K562 (cell line): ENCODE data around the gene IARS2. TPM values are rescaled to one million over a fixed set of nuclear protein-coding genes. Genes with fewer than 3 reads are reported as not detected.

ENCODE experiments used
- ATAC-seq: fragments of 200-7000 bp; cut with Tn5 transposase; 3 replicates; pipeline ENCODE4 v1.9.1; 2020; ENCODE audit warnings: moderate library complexity
- BruUV-seq: library from RNA; stranded (reverse); fragments of 400-500 nt; replicated peaks from 2 replicates; lab custom pipeline; 2021; lab: Mats Ljungman, UMichigan
- CTCF ChIA-PET: fragments of 300-600 bp; formaldehyde crosslinking; extraction: SDS; loops from one replicate; lab custom pipeline; 2021; ENCODE audit warnings: low intra/inter-chr PET ratio; lab: Yijun Ruan, JAX
- POLR2A ChIA-PET: fragments of 300-600, 350-650 bp; sonication (Branson Sonifier 250); formaldehyde crosslinking; extraction: SDS; loops from one replicate; lab custom pipeline; 2021; ENCODE audit warnings: antibody characterized with exemption, inconsistent platforms; lab: Yijun Ruan, JAX
- DNase-seq, 4 experiments: peaks; one replicate each; pipeline versions ENCODE4 v3.0.0 to v3.0.0-alpha.2; 2011 to 2018; ENCODE audit warnings: low spot score in 3 of 4, mixed read lengths in 3 of 4; ENCODE audit errors: extremely low read depth in 1 of 4
- FAIRE-seq: peaks from 2 replicates; lab custom pipeline; 2011; peaks lifted over from hg19 to GRCh38; lab: Jason Lieb, UNC
- H2AFZ ChIP-seq: 2 replicates; pipeline ENCODE4 v1.6.0; 2011; ENCODE audit warnings: low read depth, low read length, control low read depth, inconsistent platforms
- H3K27ac ChIP-seq: fragments of 200-600 bp; 3 replicates; pipeline ENCODE4 v1.8.0; 2011; ENCODE audit warnings: low read depth, mild to moderate bottlenecking, control low read depth, inconsistent platforms, low read length, moderate library complexity, mixed read lengths; ENCODE audit errors: extremely low read depth
- H3K27me3 ChIP-seq, 2 experiments: fragments of 300-600 bp in 1 of 2; 2 replicates in 1 of 2; 3 replicates in 1 of 2; pipeline versions ENCODE4 v1.6.0 to v1.8.0; 2011; ENCODE audit warnings: inconsistent platforms in 2 of 2, low read length in 2 of 2, mild to moderate bottlenecking in 1 of 2, mixed read lengths in 1 of 2, moderate library complexity in 1 of 2; ENCODE audit not compliant: control insufficient read depth in 2 of 2, insufficient read depth in 2 of 2
- H3K36me3 ChIP-seq: fragments of 300-600 bp; 3 replicates; pipeline ENCODE4 v1.8.0; 2011; ENCODE audit warnings: mild to moderate bottlenecking, low read length, inconsistent platforms; ENCODE audit not compliant: control insufficient read depth, insufficient read depth
- H3K4me1 ChIP-seq, 2 experiments: fragments of 200-600 bp in 1 of 2; replicated peaks in 1 of 2; 2 replicates in 1 of 2; 3 replicates in 1 of 2; pipeline versions ENCODE4 v1.5.1 to v1.8.0; 2011; ENCODE audit warnings: inconsistent platforms in 2 of 2, low read length in 2 of 2, mild to moderate bottlenecking in 1 of 2, mixed read lengths in 1 of 2, moderate library complexity in 1 of 2; ENCODE audit not compliant: control insufficient read depth in 2 of 2, insufficient read depth in 2 of 2
- H3K4me2 ChIP-seq: 2 replicates; pipeline ENCODE4 v1.6.1; 2011; ENCODE audit warnings: low read length, control low read depth, inconsistent platforms, mixed read lengths; ENCODE audit not compliant: insufficient read depth
- H3K4me3 ChIP-seq: fragments of 200-600 bp; sonication (generic), shearing (Covaris generic); 2 replicates; pipeline ENCODE4 v1.5.1; 2016; ENCODE audit warnings: control low read depth, inconsistent platforms
- H3K79me2 ChIP-seq: fragments of 200-600 bp; 3 replicates; pipeline ENCODE4 v1.8.0; 2011; ENCODE audit warnings: low read length, inconsistent platforms; ENCODE audit not compliant: control insufficient read depth, insufficient read depth
- H3K9ac ChIP-seq, 2 experiments: 2 replicates each; pipeline versions ENCODE4 v1.6.0 to v1.6.1; 2011; ENCODE audit warnings: low read depth in 2 of 2, low read length in 2 of 2, control low read depth in 1 of 2, inconsistent platforms in 1 of 2, mild to moderate bottlenecking in 1 of 2, mixed read lengths in 1 of 2; ENCODE audit not compliant: insufficient read depth in 1 of 2
- H3K9me1 ChIP-seq: one replicate; pipeline ENCODE4 v1.6.0; 2011; ENCODE audit warnings: inconsistent platforms, mild to moderate bottlenecking, low read length, moderate library complexity; ENCODE audit not compliant: control insufficient read depth, insufficient read depth
- H3K9me3 ChIP-seq: replicated peaks from 2 replicates; pipeline ENCODE4 v1.5.1; 2011; ENCODE audit warnings: low read depth, low read length, inconsistent platforms; ENCODE audit not compliant: control insufficient read depth, insufficient read depth
- H4K20me1 ChIP-seq: replicated peaks from 2 replicates; pipeline ENCODE4 v1.6.1; 2011; ENCODE audit warnings: low read length, inconsistent platforms, mixed read lengths; ENCODE audit not compliant: control insufficient read depth, insufficient read depth
- CBFB ChIP-seq: sonication (generic); formaldehyde crosslinking; IDR thresholded peaks from 2 replicates; pipeline ENCODE4 v1.4.0; 2020; ENCODE audit warnings: mild to moderate bottlenecking, missing genetic modification reagents
- KDM5B ChIP-seq: fragments of 200-600 bp; sonication (generic); IDR thresholded peaks from 2 replicates; pipeline ENCODE4 v1.6.1; 2012; ENCODE audit warnings: low read depth, mild to moderate bottlenecking, moderate library complexity, low read length, control low read depth, inconsistent platforms; ENCODE audit not compliant: insufficient replicate concordance
- NFE2 ChIP-seq: IDR thresholded peaks from 2 replicates; pipeline ENCODE4 v1.6.1; 2014; ENCODE audit warnings: antibody characterized with exemption, low read depth
- NFIX ChIP-seq: fragments of 250-450 bp; sonication (Bioruptor Pico); IDR thresholded peaks from 2 replicates; pipeline ENCODE4 v1.4.0; 2020; ENCODE audit warnings: low read depth, mild to moderate bottlenecking, moderate library complexity
- POLR2B ChIP-seq: fragments of 450-650 bp; IDR thresholded peaks from 2 replicates; pipeline ENCODE4 v1.6.1; 2018; ENCODE audit warnings: low read depth; ENCODE audit not compliant: partially characterized antibody
- ZNF41 ChIP-seq: fragments of 250-450 bp; sonication (Bioruptor Pico); conservative IDR thresholded peaks from 2 replicates; pipeline ENCODE4 v1.4.0; 2020; ENCODE audit warnings: mild to moderate bottlenecking
- ZNF445 ChIP-seq: fragments of 250-450 bp; sonication (Bioruptor Pico); IDR thresholded peaks from 2 replicates; pipeline ENCODE4 v1.4.0; 2020; ENCODE audit warnings: low read depth, mild to moderate bottlenecking, moderate library complexity
- whole genome bisulfite sequencing: fragments of 100-300 bp; shearing (Covaris generic); methylation state at CpG from one replicate; pipeline ENCODE4 v1.1.6; 2016; ENCODE audit warnings: low coverage, mixed read lengths; ENCODE audit not compliant: insufficient coverage; ENCODE audit errors: missing lambda C conversion rate; 5-methylcytosine and 5-hydroxymethylcytosine counted together
- in situ Hi-C: fragments of 300-500 bp; cut with MboI; formaldehyde crosslinking; loops from 4 replicates; pipeline ENCODE4 v1.15.0; 2018; ENCODE audit warnings: inconsistent platforms, mixed read lengths
- intact Hi-C: fragments of 100-400 bp; cut with micrococcal nuclease; formaldehyde crosslinking; loops from 2 replicates; pipeline ENCODE4 v1.14.2; 2022
- polyA plus RNA-seq, 8 experiments: library from polyadenylated mRNA; depleted of rRNA in 4 of 8; stranded (reverse) in 5 of 8; unstranded in 3 of 8; fragments of >200 nt; fragmentation: Nextera tagmentation in 2 of 8; fragmentation: Illumina TruSeq in 1 of 8; extraction: Ambion mirVana in 2 of 8; extraction: Trizol in 1 of 8; gene quantifications; 2 replicates each; pipeline versions ENCODE4 v1.2.1 to v1.2.3, GENCODE V29; 2011 to 2014; ENCODE audit warnings: inconsistent platforms in 1 of 8, missing spikeins in 1 of 8
- total RNA-seq, 7 experiments: library from RNA; depleted of rRNA in 6 of 7; stranded (reverse); fragments of >200 nt in 6 of 7; fragmentation: Illumina TruSeq in 2 of 7; extraction: Trizol in 2 of 7; gene quantifications; 2 replicates each; pipeline versions ENCODE4 v1.2.1 to v1.2.3, GENCODE V29; 2011 to 2021; ENCODE audit warnings: low replicate concordance in 1 of 7
- TF ChIP-seq, protein P1 (sequence below): fragments of 450-650 bp; IDR thresholded peaks from 2 replicates; pipeline ENCODE4 v1.6.1; 2016; ENCODE audit warnings: missing biosample characterization, missing genetic modification characterization
- TF ChIP-seq, protein P2 (sequence below): fragments of 450-650 bp; formaldehyde crosslinking; IDR thresholded peaks from 2 replicates; pipeline ENCODE4 v1.4.0; 2020; ENCODE audit warnings: mild to moderate bottlenecking, moderate library complexity

The IARS2 gene
- total and polyA plus RNA-seq, 9 of the 15 experiments (the other 6 are each of a cell fraction or from before 2014, with no cell fraction given), result 39.6 to 127 (median 93.8) TPM

GRCh38 chr1:220144051-220144450 is 50.1 kb downstream of the IARS2 start:
- POLR2A ChIA-PET, result interaction anchor here (0.6 to 1.5 kb wide), 5 partner anchors 10 to 366 kb away, joined by 3 to 5 read pairs (median 4); no protein-coding TSS in a partner anchor
- Histone ChIP-seq H2AFZ (no peak overlapping the region), H3K9me3 (no peaks in the 10 kb centered on the region), H3K36me3 (peaks cover 80% of the 10 kb centered on the region), H3K9me1 (no peaks in the 10 kb centered on the region), H3K4me2 (no peak overlapping the region), H3K79me2 (no peaks in the 10 kb centered on the region), H3K4me1 (no peaks in the 10 kb centered on the region), H4K20me1 (no peaks in the 10 kb centered on the region), H3K4me3 (no peak overlapping the region), H3K27ac (no peak overlapping the region), H3K27me3 (no peaks in the 10 kb centered on the region), H3K9ac (no peak overlapping the region)
- no peak for DNase-seq
- 90% methylated on average over 5 of the region's 5 CpGs for WGBS
- CTCF ChIA-PET, result no interaction called here
- no peak for FAIRE-seq
- no peak for TF ChIP-seq ZNF445 (CRISPR knock-in tag)
- TF ChIP-seq ZNF41 (CRISPR knock-in tag), result no peak
- no peak for TF ChIP-seq NFE2
- BruUV-seq, result no TSS peak
- intact Hi-C loops (no loop called here), in situ Hi-C loops (no loop called here)
- ATAC-seq, result no peak

DNA sequence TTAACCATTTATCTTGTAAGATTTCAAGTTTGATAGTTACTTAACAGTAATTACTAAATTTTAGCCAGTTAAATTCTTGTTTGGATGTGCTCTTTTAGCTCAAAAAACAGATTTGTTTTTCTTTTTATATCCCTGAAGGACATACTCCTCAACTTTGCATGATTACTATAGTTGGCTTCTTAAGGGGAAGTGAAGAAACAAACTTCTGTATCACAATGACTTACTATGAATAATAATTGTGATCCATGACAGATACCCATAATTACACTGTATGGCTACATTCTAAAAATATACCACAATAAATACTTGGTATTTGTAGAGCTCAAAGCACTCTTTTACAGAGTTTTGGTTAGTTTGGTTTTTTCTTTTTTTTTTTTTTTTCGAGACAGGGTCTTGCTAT is 55.8 kb downstream of the IARS2 start:
- in situ Hi-C loops (no loop called here), intact Hi-C loops (no loop called here)
- no peak for FAIRE-seq
- Histone ChIP-seq H3K36me3 (peaks cover 83% of the 10 kb centered on the region), H2AFZ (no peak overlapping the region), H3K4me3 (no peak overlapping the region), H3K9me1 (no peaks in the 10 kb centered on the region), H3K79me2 (no peaks in the 10 kb centered on the region), H3K9me3 (no peaks in the 10 kb centered on the region), H3K4me2 (no peak overlapping the region), H3K27me3 (no peaks in the 10 kb centered on the region), H3K27ac (no peak overlapping the region), H3K4me1 (no peaks in the 10 kb centered on the region), H4K20me1 (no peaks in the 10 kb centered on the region), H3K9ac (no peak overlapping the region)
- CTCF ChIA-PET, result no interaction called here
- no peak for DNase-seq
- POLR2A ChIA-PET, result interaction anchor here (1.0 kb wide), 2 partner anchors 10 to 24 kb away, joined by 3 read pairs; no protein-coding TSS in a partner anchor
- WGBS, result no CpG with 5 or more reads among the region's 1 CpG
- no peak for ATAC-seq
- no TSS peak for BruUV-seq
- TF ChIP-seq NFIX (CRISPR knock-in tag) (no peak), POLR2B (no peak), KDM5B (no peak), CBFB (CRISPR knock-in tag) (no peak)
- TF ChIP-seq, protein P1, sequence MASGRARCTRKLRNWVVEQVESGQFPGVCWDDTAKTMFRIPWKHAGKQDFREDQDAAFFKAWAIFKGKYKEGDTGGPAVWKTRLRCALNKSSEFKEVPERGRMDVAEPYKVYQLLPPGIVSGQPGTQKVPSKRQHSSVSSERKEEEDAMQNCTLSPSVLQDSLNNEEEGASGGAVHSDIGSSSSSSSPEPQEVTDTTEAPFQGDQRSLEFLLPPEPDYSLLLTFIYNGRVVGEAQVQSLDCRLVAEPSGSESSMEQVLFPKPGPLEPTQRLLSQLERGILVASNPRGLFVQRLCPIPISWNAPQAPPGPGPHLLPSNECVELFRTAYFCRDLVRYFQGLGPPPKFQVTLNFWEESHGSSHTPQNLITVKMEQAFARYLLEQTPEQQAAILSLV (tag), result no peak
- TF ChIP-seq, protein P2, sequence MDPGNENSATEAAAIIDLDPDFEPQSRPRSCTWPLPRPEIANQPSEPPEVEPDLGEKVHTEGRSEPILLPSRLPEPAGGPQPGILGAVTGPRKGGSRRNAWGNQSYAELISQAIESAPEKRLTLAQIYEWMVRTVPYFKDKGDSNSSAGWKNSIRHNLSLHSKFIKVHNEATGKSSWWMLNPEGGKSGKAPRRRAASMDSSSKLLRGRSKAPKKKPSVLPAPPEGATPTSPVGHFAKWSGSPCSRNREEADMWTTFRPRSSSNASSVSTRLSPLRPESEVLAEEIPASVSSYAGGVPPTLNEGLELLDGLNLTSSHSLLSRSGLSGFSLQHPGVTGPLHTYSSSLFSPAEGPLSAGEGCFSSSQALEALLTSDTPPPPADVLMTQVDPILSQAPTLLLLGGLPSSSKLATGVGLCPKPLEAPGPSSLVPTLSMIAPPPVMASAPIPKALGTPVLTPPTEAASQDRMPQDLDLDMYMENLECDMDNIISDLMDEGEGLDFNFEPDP (CRISPR knock-in tag), result no peak
